Stomach (tissue), 4 donors: ENCODE data around the gene SUN1.

ENCODE experiments used
- CTCF ChIP-seq, 7 experiments: fragments of 450-650 bp in 4 of 7; fragments of 200-600 bp in 3 of 7; sonication (generic) in 3 of 7; IDR thresholded peaks; one replicate each; pipeline ENCODE4 v1.5.1; 2016 to 2019; ENCODE audit warnings: antibody characterized with exemption in 7 of 7, control low read depth in 2 of 7, mild to moderate bottlenecking in 1 of 7
- POLR2A ChIP-seq, 4 donors: fragments of 450-650 bp; IDR thresholded peaks; one replicate each; pipeline ENCODE4 v1.6.1; 2016; ENCODE audit warnings: antibody characterized with exemption in 4 of 4, control low read depth in 2 of 4, mild to moderate bottlenecking in 1 of 4, moderate library complexity in 1 of 4
- POLR2AphosphoS5 ChIP-seq, 3 donors: sonication (generic); formaldehyde crosslinking; IDR thresholded peaks; one replicate each; pipeline ENCODE4 v1.6.1; 2016; ENCODE audit warnings: antibody characterized with exemption in 3 of 3

- TF ChIP-seq POLR2A (IDR thresholded peaks at IDR 0.05): no peak
- TF ChIP-seq CTCF (IDR thresholded peaks at IDR 0.05): no peak
- no peak for TF ChIP-seq POLR2AphosphoS5 (IDR thresholded peaks at IDR 0.05)
Observed at GRCh38 chr7:875051-875450, 42.8 kb downstream of the SUN1 start.
